Type B pancreatic cell (in vitro differentiated cells): ENCODE measurements around the gene TP73. TPM values are rescaled to one million over a fixed set of nuclear protein-coding genes. Genes with fewer than 3 reads are reported as not detected.
A peak's percentile ranks its signal among the peaks of the same experiment; 100 is the strongest.

Experiments used
- DNase-seq: peaks from one replicate; pipeline ENCODE4 v3.0.0; 2021; ENCODE audit warnings: mixed read lengths; ENCODE audit not compliant: unreplicated experiment; ENCODE audit errors: extremely low spot score
- H3K27ac Mint-ChIP-seq: 2 replicates; pipeline ENCODE4 v1.8.0; 2021; ENCODE audit warnings: mild to moderate bottlenecking, mixed read lengths
- H3K27me3 Mint-ChIP-seq: 2 replicates; pipeline ENCODE4 v1.8.0; 2021; ENCODE audit warnings: mixed read lengths
- H3K36me3 Mint-ChIP-seq: 2 replicates; pipeline ENCODE4 v1.8.0; 2021; ENCODE audit warnings: mixed read lengths
- H3K4me1 Mint-ChIP-seq: one replicate; pipeline ENCODE4 v1.8.0; 2021; ENCODE audit warnings: mixed read lengths; ENCODE audit not compliant: unreplicated experiment
- H3K4me3 Mint-ChIP-seq: 2 replicates; pipeline ENCODE4 v1.8.0; 2021; ENCODE audit warnings: mild to moderate bottlenecking, mixed read lengths
- H3K9me3 Mint-ChIP-seq: 2 replicates; pipeline ENCODE4 v1.8.0; 2021; ENCODE audit warnings: mixed read lengths
- CTCF ChIP-seq: fragments of 200-600 bp; sonication (generic); conservative IDR thresholded peaks from 2 replicates; pipeline ENCODE4 v1.5.0; 2021; ENCODE audit warnings: antibody characterized with exemption, mild to moderate bottlenecking
- total RNA-seq: library from RNA; stranded (reverse); gene quantifications from 2 replicates; pipeline ENCODE4 v1.2.1, GENCODE V29; 2021; ENCODE audit warnings: low replicate concordance

The TP73 gene
- total RNA-seq, 1 donor from 2014 or later, result 1.6 TPM

DNA sequence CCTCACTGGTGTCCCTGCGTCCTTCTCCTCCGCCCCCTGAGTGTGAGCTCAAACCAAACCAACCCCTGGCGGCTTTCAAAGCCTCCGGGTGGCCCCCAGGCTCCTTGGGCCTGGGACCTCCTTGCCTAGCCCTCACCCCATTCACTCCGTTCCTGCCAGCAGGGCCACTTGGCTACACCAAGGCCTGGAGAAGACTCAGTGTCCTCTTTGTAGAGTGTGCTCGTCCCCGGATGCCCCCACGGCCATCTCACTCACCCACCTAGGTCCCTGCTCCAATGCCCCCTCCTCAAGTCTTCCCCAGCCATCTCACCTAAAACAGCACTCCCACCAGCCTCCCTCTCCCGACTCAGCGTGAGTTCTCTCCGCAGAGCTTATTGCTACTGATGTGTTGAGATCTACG lies 92.8 kb downstream of the TP73 start:
- Mint-ChIP-seq H3K27me3 (peaks cover 6% of the 10 kb centered on the region), H3K9me3 (no peaks in the 10 kb centered on the region), H3K4me1 (peaks cover 12% of the 10 kb centered on the region), H3K36me3 (peaks cover 4% of the 10 kb centered on the region), H3K27ac (no peak overlapping the region), H3K4me3 (peak overlapping the region; percentile 91)
- no peak for TF ChIP-seq CTCF
- DNase-seq, result no peak

DNA sequence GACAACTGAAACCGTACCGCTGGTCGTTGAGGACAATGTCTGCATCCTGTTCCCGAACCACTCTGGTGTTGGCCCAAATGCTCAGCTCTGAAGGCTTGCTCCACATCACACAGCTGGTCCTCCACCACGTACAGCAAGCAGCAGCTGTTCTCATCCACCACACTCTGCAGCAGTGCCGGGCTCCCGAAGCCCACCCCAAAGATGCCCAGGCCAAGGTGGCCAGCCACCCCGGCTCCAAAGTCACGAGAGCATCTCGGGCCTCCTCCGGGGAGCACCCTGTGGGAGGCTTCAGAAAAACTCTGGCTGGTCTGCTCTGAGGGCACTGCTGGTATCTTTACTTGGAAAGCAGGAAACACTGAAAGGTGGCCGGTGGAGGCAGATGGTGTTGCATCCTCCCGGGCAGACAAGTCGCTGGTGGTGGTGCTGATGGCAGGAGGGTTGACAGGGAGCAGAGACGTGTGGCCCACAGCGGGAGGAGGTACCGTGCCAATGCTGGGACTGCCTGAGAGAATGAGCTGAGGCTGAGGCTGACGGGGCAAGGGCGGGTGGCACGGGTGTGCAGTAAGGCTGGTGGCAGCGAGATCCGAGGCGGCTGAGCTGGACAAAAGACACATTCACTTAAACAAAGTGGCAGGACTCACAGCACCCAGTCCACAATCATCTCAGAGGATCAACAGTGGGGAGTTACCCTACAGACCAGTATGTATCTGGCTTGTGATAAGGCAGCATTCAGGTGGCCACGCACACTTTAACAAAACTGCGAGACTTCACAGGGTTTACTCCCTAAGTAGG lies 93.5 kb downstream of the TP73 start:
- Mint-ChIP-seq H3K27me3 (peaks cover 13% of the 10 kb centered on the region), H3K36me3 (peaks cover 4% of the 10 kb centered on the region), H3K27ac (no peak overlapping the region), H3K4me3 (peak overlapping the region; percentile 91), H3K9me3 (no peaks in the 10 kb centered on the region), H3K4me1 (peaks cover 12% of the 10 kb centered on the region)
- DNase-seq, result no peak
- TF ChIP-seq CTCF, result no peak

DNA sequence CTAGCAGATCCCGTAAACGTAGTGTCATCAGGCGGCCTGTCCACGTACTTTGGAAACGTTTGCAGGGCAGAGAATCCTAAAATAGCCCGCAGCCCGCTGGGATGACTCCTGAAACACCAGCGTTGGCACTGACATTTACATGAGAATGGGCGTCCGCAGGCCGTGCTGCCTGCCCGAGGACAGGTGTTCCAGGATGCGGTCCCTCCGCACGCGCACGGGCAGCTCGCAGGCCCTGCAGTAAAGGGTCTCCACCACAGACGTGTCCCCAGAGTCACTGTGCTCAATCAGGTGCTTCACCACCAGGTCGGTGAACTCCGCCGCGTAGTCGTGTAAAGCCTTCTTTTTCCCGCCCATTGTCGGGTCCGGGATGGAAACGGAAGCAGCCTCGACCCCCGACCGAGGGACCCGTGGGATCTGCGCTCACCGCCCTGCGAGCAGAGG lies 94.1 kb downstream of the TP73 start:
- no peak for DNase-seq
- Mint-ChIP-seq H3K9me3 (no peaks in the 10 kb centered on the region), H3K36me3 (peaks cover 3% of the 10 kb centered on the region), H3K4me3 (peak overlapping the region; percentile 91), H3K27ac (no peak overlapping the region), H3K27me3 (peaks cover 20% of the 10 kb centered on the region), H3K4me1 (peaks cover 12% of the 10 kb centered on the region)
- TF ChIP-seq CTCF, result no peak

GRCh38 chr1:3746830-3747521 lies 94.7 kb downstream of the TP73 start:
- H3K36me3 Mint-ChIP-seq, result no peaks in the 10 kb centered on the region

GRCh38 chr1:3747522-3747848 lies 95.2 kb downstream of the TP73 start:
- TF ChIP-seq CTCF, result no peak
- Mint-ChIP-seq H3K36me3 (no peaks in the 10 kb centered on the region), H3K27me3 (peaks cover 24% of the 10 kb centered on the region), H3K27ac (no peak overlapping the region), H3K4me1 (peaks cover 12% of the 10 kb centered on the region), H3K9me3 (no peaks in the 10 kb centered on the region), H3K4me3 (peak overlapping the region; percentile 80)
- no peak for DNase-seq

More at GRCh38 chr1:3746830-3747521, 94.7 kb downstream of the TP73 start:
- peak; percentile 91 for DNase-seq
- H3K9me3 Mint-ChIP-seq, result no peaks in the 10 kb centered on the region
- H3K4me1 Mint-ChIP-seq, result peaks cover 12% of the 10 kb centered on the region
- peaks cover 21% of the 10 kb centered on the region for H3K27me3 Mint-ChIP-seq
- peak overlapping the region; percentile 91 for H3K4me3 Mint-ChIP-seq
- H3K27ac Mint-ChIP-seq, result no peak overlapping the region
- TF ChIP-seq CTCF, result no peak
